GM23338 (cell line): ENCODE results near the gene COL18A1. TPM values are rescaled to one million over a fixed set of nuclear protein-coding genes. Genes with fewer than 3 reads are reported as not detected.
A peak's percentile ranks its signal among the peaks of the same experiment; 100 is the strongest.

Source experiments
- ATAC-seq: fragments of 200-7000 bp; cut with Tn5 transposase; 3 replicates; pipeline ENCODE4 v1.9.1; 2020
- DNase-seq: peaks from one replicate; pipeline ENCODE4 v3.0.0-alpha.2; 2015; ENCODE audit warnings: low spot score
- H2AFZ ChIP-seq: fragments of 200-600 bp; sonication (generic); 2 replicates; pipeline ENCODE4 v1.8.0; 2016; ENCODE audit warnings: antibody characterized with exemption, mild to moderate bottlenecking, moderate library complexity
- H3F3A ChIP-seq: fragments of 200-600 bp; sonication (generic); replicated peaks from 2 replicates; pipeline ENCODE4 v1.8.0; 2017; ENCODE audit warnings: antibody characterized with exemption, mixed run types, low read depth
- H3K27ac ChIP-seq: fragments of 200-600 bp; sonication (generic); 2 replicates; pipeline ENCODE4 v1.6.1; 2016; ENCODE audit warnings: low read depth
- H3K27me3 ChIP-seq: fragments of 200-600 bp; sonication (generic); 2 replicates; pipeline ENCODE4 v1.8.0; 2016; ENCODE audit warnings: mild to moderate bottlenecking, mixed run types, moderate library complexity; ENCODE audit not compliant: insufficient read depth
- H3K36me3 ChIP-seq: fragments of 200-600 bp; sonication (generic); 2 replicates; pipeline ENCODE4 v1.8.0; 2016; ENCODE audit warnings: mild to moderate bottlenecking; ENCODE audit not compliant: insufficient read depth
- H3K4me1 ChIP-seq: fragments of 200-600 bp; sonication (generic); 2 replicates; pipeline ENCODE4 v1.8.0; 2016; ENCODE audit warnings: mild to moderate bottlenecking, moderate library complexity; ENCODE audit not compliant: insufficient read depth
- H3K4me2 ChIP-seq: fragments of 200-600 bp; sonication (generic); 2 replicates; pipeline ENCODE4 v1.7.1; 2017; ENCODE audit warnings: mixed run types
- H3K4me3 ChIP-seq: fragments of 200-600 bp; sonication (generic); 2 replicates; pipeline ENCODE4 v1.6.1; 2016; ENCODE audit warnings: mixed run types
- H3K79me2 ChIP-seq: fragments of 200-600 bp; sonication (generic); replicated peaks from 2 replicates; pipeline ENCODE4 v1.8.0; 2017; ENCODE audit warnings: mild to moderate bottlenecking; ENCODE audit not compliant: insufficient read depth
- H3K9me2 ChIP-seq: fragments of 200-600 bp; sonication (generic); 2 replicates; pipeline ENCODE4 v1.8.0; 2017; ENCODE audit not compliant: insufficient read depth
- H4K20me1 ChIP-seq: fragments of 200-600 bp; sonication (generic); replicated peaks from 2 replicates; pipeline ENCODE4 v1.8.0; 2017; ENCODE audit warnings: mild to moderate bottlenecking; ENCODE audit not compliant: insufficient read depth
- H3K27ac Mint-ChIP-seq: 2 replicates; pipeline ENCODE4 v1.8.0; 2020; ENCODE audit warnings: inconsistent platforms, mild to moderate bottlenecking, moderate library complexity, mixed read lengths
- H3K27me3 Mint-ChIP-seq: 3 replicates; pipeline ENCODE4 v1.8.0; 2022; ENCODE audit warnings: low read depth, mild to moderate bottlenecking, moderate library complexity, mixed read lengths, inconsistent platforms; ENCODE audit not compliant: insufficient read depth, poor library complexity
- H3K36me3 Mint-ChIP-seq: 3 replicates; pipeline ENCODE4 v1.8.0; 2021; ENCODE audit warnings: low read depth, mild to moderate bottlenecking, inconsistent platforms, moderate library complexity, mixed read lengths
- H3K4me1 Mint-ChIP-seq: 3 replicates; pipeline ENCODE4 v1.8.0; 2020; ENCODE audit warnings: mild to moderate bottlenecking, inconsistent platforms, mixed read lengths
- H3K4me3 Mint-ChIP-seq: 3 replicates; pipeline ENCODE4 v1.8.0; 2021; ENCODE audit warnings: moderate library complexity, mild to moderate bottlenecking, inconsistent platforms, mixed read lengths
- H3K9me3 Mint-ChIP-seq: 3 replicates; pipeline ENCODE4 v1.8.0; 2020; ENCODE audit warnings: moderate library complexity, mild to moderate bottlenecking, inconsistent platforms, mixed read lengths
- EZH2 ChIP-seq: fragments of 200-600 bp; sonication (generic); IDR thresholded peaks from one replicate; pipeline ENCODE4 v1.8.0; 2017; ENCODE audit warnings: antibody characterized with exemption, mild to moderate bottlenecking, low read depth; ENCODE audit not compliant: unreplicated experiment
- EZH2phosphoT487 ChIP-seq: fragments of 200-600 bp; sonication (generic); IDR thresholded peaks from one replicate; pipeline ENCODE4 v1.8.1; 2018; ENCODE audit warnings: antibody characterized with exemption; ENCODE audit not compliant: unreplicated experiment
- JUNB ChIP-seq: IDR thresholded peaks from one replicate; pipeline ENCODE4 v1.6.1; 2016; ENCODE audit warnings: antibody characterized with exemption; ENCODE audit not compliant: unreplicated experiment
- REST ChIP-seq: IDR thresholded peaks from one replicate; pipeline ENCODE4 v1.6.1; 2018; ENCODE audit warnings: antibody characterized with exemption; ENCODE audit not compliant: unreplicated experiment
- ZNF114 ChIP-seq: fragments of 250-450 bp; sonication (Bioruptor Pico); IDR thresholded peaks from 2 replicates; pipeline ENCODE4 v1.5.0; 2020; ENCODE audit warnings: mild to moderate bottlenecking, moderate library complexity
- ZNF331 ChIP-seq: fragments of 250-450 bp; sonication (Bioruptor Pico); IDR thresholded peaks from 2 replicates; pipeline ENCODE4 v1.5.0; 2020; ENCODE audit warnings: low read depth, mild to moderate bottlenecking, moderate library complexity
- ZNF462 ChIP-seq: fragments of 250-450 bp; sonication (Bioruptor Pico); IDR thresholded peaks from 2 replicates; pipeline ENCODE4 v1.5.0; 2020; ENCODE audit warnings: mild to moderate bottlenecking, moderate library complexity
- polyA plus RNA-seq: library from polyadenylated mRNA; unstranded; fragments of >200 nt; fragmentation: Nextera tagmentation; extraction: Ambion mirVana; gene quantifications from 2 replicates; pipeline ENCODE4 v1.2.1, GENCODE V29; 2016
- total RNA-seq: library from RNA; depleted of rRNA; stranded (reverse); fragments of >200 nt; shearing (Covaris generic); gene quantifications from 2 replicates; pipeline ENCODE4 v1.2.3, GENCODE V29; 2014

The COL18A1 gene
- total and polyA plus RNA-seq, 2 experiments from 2014 or later: 38.4 to 430 TPM

GRCh38 chr21:45451771-45452182, 46.8 kb downstream of the COL18A1 start:
- Mint-ChIP-seq H3K27me3 (peaks cover 10% of the 10 kb centered on the region), H3K4me3 (no peak overlapping the region)

More at GRCh38 chr21:45451771-45452182, 46.8 kb downstream of the COL18A1 start:
- no peak overlapping the region for H3K4me2 ChIP-seq
- no peak for ATAC-seq
- DNase-seq: no peak
- no peaks in the 10 kb centered on the region for H3K27me3 ChIP-seq
- TF ChIP-seq ZNF462 (CRISPR knock-in tag) (no peak), REST (no peak), EZH2 (no peak), JUNB (no peak), ZNF331 (no peak), ZNF114 (CRISPR knock-in tag) (no peak), EZH2phosphoT487 (no peak)
- H3K9me3 Mint-ChIP-seq: peaks cover 3% of the 10 kb centered on the region; the same call in 1 of the 3 replicates
- H3K36me3 ChIP-seq: no peaks in the 10 kb centered on the region
- no peak overlapping the region for H3K27ac ChIP-seq
- H3K79me2 ChIP-seq: peaks cover 78% of the 10 kb centered on the region
- peaks cover 7% of the 10 kb centered on the region; the same call in 2 of the 3 replicates for H3K4me1 Mint-ChIP-seq
- peaks cover 26% of the 10 kb centered on the region; the same call in 1 of the 2 replicates for H4K20me1 ChIP-seq
- H2AFZ ChIP-seq: no peak overlapping the region
- peak overlapping the region; percentile 27; the same call in 1 of the 2 replicates for H3K27ac Mint-ChIP-seq
- peaks cover 7% of the 10 kb centered on the region; the same call in 1 of the 2 replicates for H3K9me2 ChIP-seq
- peaks cover 32% of the 10 kb centered on the region for H3K36me3 Mint-ChIP-seq
- peaks cover 16% of the 10 kb centered on the region for H3F3A ChIP-seq
- no peak overlapping the region for H3K4me3 ChIP-seq
- no peaks in the 10 kb centered on the region for H3K4me1 ChIP-seq
